ENCODE measurements around the gene OR51M1.

The OR51M1 gene

DNA sequence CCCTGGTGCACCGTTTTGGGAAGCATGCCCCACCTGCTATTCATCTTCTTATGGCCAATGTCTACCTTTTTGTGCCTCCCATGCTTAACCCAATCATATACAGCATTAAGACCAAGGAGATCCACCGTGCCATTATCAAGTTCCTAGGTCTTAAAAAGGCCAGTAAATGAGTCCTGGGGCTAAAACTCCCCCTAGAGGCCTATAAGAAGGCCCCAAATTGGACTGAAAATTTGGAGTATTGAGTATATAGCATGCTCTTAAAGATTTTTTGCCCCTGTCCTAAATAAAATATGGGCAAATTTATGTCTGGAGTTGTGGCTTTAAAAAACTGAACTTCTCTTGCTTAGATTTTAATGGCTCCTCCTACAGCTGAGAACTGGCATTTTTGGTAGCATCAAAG, 6.6 kb downstream of the OR51M1 start:
- DNase-seq (ENCODE audit: low spot score) = no peak

DNA sequence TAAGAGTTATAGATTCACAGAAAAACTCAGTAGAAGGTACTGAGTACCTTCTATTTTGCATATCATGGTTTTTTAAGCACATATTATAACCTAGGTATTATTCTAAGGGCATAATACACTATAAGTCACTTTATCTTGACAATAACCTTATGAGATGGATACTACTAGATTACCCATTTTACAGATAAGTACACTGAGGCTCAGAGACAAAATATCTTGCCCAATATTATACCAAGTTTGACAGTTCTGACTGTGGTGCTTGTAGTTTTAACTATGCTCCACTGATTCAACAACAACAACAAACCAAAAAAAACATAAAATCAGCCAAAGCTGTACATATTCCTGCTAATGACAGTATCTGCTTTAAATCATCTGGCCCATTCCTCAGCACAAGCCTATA, 10.5 kb downstream of the OR51M1 start:
- no peak for DNase-seq (ENCODE audit: low spot score)

DNA sequence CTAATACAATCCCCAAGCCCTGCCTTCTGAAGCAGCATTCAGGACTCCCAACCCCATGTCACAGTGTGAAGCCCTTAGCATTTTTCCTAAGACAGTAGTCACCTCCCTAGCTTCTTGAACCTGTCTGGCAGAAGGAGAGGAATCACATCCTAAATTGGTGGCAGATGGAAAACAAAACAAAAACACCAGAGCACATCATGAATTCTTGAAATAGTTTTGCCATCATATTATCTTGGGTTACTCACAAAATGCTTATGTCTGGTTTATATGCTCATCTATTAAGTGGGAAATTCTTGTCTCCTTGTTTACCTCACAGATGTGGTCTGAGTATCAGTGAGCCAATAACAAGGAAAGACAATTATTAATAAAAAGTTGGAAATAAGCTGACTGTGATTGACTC, 15.3 kb downstream of the OR51M1 start:
- no peak for DNase-seq (ENCODE audit: low spot score)

DNA sequence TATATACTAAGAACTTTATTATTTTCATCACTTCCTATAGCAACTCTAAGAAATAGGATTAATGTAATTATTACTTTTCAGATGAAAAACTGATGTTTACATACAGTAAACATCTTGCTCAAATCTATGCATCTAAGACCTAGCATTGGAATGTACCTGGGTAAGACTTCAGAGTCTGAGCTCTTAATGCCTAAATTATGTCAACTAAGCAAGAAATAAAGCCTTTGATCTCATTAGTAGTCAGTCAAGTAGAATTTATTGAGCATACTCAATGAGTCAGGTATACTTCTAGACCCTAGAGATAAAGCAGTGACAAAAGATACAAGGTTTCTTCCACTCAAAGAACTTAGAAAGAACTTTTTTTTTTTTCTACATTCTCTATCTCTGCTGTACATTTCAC, 21.6 kb downstream of the OR51M1 start:
- no peak for DNase-seq (ENCODE audit: low spot score)

GRCh38 chr11:5420993-5421392, 37.4 kb downstream of the OR51M1 start:
- DNase-seq (ENCODE audit: low spot score) = no peak

- no peak for DNase-seq (ENCODE audit: low spot score)
Measured at GRCh38 chr11:5421811-5422210, 38.2 kb downstream of the OR51M1 start, which contains the start of gene OR51Q1. TSS of gene OR51Q1 (plus strand) at chr11:5422111. CDS start at chr11:5422201, 90 bp downstream.

- no peak for DNase-seq (ENCODE audit: low spot score)
Measured at GRCh38 chr11:5423131-5423530, 39.5 kb downstream of the OR51M1 start.

DNA sequence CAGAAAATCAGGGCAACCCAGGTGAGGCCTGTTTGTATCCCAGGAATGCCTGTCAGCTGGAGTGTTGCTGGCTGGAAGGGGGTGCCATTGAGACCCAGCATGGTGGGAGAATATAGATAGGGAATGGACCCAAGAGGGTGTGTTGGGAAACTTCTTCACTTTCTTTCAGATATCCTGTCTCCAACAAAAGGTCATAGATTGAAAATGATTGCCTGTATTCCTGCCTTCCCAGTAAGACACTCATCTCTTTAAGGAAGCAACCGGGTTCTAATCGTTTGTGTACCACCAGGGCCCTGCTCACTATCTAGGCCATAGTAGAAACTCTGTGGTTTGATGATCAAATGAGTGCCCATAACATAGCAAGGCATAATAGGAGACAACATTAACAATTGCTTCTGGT, 57.8 kb downstream of the OR51M1 start, which contains the start of gene OR51I1:
TSS of gene OR51I1 (minus strand) at position 101 of the 400 bp plus-strand sequence. CDS start at position 101, 0 bp downstream.
- DNase-seq (ENCODE audit: low spot score) = no peak

All from cerebellar cortex (tissue), 1 donor.